ACHN (cell line): ENCODE data around the gene GPR89A.
"Not testable (repeated sequence)": the region's sequence is repeated elsewhere in the genome, so short reads cannot be mapped to it uniquely, and the experiment has no call there.

Experiments
- DNase-seq: peaks from one replicate; pipeline ENCODE4 v3.0.0-alpha.2; 2015
- in situ Hi-C: cut with HindIII; loops from 2 replicates; pipeline ENCODE4 v1.10.0; 2017; ENCODE audit warnings: low sequenced_read_pairs, low pct_ligation_motif_present, low pct_unique_long_range_greater_than_20kb

GPR89A gene

DNA sequence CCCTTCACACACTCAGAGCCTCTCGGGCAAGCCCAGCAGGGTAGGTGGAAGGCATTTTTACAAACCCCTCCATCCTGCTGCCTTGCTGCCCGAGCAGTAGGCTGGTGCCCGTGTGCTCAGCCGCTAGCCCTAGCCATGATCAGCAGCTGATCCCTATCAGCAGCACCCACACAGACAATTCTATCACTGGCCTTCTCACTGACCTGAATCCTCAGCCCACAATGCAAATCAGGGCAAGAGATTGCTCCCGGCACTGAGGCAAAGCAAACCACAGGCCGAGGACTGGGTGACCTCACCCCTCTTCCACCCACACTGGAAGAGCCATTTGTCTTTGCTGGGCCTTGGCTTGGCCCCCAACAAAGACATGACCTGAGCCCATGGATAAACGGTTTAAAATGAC lies 100.3 kb downstream of the GPR89A start:
- in situ Hi-C loops, result no loop called here
- peak; percentile 56 for DNase-seq

DNA sequence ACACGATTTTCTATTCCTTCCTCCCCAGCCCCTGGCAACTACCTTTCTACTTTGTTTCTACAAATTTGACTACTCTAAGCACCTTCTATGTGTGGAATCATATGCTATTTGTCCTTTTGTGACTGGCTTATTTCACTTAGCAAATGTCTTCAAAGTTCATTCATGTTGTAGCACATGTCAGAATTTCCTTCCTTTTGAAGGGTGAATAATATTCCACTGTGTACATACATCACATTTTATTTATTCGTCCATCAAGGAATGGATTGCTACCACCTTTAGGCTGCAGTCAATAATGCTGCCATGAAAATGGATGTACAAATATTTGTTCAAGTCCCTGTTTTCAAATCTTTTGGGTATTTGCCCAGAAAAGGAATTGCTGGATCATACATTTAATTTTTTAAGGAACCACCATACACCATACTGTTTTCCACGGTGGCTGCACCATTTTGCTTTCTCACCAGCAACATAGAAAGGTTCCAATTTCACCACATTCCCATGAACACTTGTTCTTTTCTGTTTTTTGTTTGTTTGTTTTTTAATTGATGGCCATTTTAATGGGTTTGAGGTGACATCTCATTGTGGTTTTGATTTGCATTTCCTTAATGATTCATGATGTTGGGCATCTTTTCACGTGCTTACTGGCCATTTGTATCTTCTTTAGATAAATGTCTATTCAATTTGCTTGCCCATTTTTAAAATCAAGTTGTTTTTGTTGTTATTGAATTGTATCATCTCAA lies 102.7 kb downstream of the GPR89A start:
- no peak for DNase-seq
- in situ Hi-C loops, result no loop called here

DNA sequence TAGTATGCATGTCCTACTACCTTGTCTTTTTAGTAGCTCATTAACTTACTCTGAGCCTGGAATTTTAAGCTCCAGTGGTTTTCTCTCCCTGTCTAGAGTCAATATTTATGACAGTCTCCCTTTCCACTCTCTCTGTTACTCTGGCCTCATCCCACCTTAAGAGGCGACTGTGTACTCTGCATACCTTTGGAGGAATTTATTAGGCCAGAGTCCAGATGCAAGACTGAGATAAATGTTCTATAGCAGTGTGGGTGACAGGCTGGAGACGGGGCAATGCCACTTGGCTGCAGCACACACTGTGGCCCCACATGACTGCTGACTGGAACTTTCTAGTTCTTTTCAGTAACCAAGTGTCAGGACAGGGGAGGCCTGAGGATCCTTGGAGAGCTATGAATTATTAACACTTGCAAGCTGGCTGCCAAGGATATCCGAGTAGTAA lies 103.4 kb downstream of the GPR89A start:
- in situ Hi-C loops, result no loop called here
- DNase-seq, result peak; percentile 90

DNA sequence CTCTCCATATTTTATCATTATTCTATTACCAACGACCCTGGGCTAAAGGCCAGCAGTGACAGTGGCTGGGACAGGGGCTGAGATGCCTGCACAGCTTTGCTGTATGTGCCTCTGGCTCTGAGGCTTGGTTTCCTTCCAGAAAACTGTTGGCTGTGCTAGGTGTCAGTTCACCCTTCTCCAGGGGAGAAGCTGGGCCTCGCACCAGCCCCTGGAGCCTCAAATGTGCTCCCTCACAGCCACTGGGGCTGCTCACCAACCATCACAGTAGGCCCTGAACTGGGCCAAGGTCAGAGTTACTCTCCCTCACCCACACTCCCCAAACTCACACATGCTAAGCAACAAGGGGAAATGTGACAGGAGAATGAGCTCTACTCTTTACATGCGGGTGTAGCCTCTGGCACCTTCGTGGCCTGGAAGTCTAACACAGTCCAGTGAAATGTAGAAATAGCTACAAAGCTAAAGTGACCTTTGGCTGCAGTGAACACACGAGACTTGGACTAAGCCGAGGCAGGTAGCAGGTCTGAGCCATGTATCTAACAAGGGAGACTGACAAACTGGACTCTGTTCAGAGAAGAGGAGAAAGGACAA lies 106.8 kb downstream of the GPR89A start:
- in situ Hi-C loops, result no loop called here
- no peak for DNase-seq

DNA sequence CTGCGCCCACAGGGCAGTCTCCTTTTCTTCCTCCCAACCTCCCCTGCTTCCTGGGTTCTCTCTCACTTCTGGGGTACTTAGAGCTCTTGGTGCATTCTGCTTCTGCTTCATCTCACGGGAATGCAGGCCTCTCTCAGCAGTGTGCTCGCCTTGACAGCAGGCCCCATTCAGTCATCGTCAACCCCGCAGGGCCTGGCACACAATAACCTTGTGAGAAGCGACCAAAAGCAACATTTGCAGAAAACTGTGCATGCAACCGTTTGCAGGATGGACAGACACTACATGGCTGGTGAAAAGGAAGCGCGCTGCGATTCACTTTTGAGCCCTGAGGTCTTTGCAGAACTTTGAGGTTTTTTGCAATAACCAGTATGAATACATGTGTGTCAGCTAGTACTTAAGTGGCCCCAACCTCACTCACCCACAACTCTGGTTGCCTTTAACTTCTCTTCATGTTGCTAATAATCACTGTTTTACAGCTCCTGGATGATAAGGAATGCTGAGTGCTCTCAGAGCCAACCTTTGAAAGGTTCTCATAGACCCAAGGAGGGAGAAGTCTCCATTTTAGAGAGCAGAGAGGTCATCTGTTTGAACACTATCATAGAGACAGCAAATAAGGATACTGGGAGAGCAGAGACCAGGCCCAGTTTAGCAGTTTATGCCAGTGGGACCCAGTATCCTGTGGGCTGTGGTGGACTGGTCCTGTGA lies 109.0 kb downstream of the GPR89A start:
- in situ Hi-C loops, result no loop called here
- no peak for DNase-seq

DNA sequence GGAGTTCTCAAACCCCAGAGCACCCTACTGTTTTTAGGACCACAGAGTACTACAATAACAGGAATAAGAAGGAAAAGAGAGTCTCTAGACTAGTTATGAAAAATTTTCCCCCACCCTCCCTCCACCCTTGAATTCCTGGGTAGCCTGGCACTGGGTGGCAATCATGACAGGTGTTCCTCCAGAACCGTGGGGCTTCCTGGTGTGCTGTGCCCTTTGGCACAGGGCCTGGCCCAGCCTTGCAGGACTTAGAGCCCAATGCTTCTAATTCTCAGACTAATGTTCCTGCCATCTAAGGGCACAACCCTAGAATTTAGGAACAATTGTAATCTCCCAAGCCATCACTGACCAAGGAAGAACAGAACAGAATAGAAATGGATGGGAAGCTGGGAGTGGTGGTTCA lies 110.0 kb downstream of the GPR89A start:
- in situ Hi-C loops, result no loop called here
- DNase-seq, result no peak

DNA sequence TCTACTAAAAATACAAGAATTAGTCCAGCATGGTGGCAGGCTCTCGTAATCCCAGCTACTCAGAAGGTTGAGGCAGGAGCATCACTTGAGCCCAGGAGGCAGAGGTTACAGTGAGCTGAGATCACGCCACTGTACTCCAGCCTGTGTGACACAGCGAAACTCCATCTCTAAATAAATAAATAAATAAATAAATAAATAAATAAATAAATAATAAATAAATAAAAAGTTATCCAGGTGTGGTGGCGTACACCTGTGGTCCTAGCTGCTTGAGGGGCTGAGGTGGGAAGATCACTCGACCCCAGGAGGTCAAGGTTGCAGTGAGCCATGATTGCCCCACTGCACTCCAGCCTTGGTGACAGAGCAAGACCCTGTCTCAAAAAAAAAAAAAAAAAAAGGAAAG lies 110.7 kb downstream of the GPR89A start:
- in situ Hi-C loops, DNase-seq: not testable (repeated sequence)

DNA sequence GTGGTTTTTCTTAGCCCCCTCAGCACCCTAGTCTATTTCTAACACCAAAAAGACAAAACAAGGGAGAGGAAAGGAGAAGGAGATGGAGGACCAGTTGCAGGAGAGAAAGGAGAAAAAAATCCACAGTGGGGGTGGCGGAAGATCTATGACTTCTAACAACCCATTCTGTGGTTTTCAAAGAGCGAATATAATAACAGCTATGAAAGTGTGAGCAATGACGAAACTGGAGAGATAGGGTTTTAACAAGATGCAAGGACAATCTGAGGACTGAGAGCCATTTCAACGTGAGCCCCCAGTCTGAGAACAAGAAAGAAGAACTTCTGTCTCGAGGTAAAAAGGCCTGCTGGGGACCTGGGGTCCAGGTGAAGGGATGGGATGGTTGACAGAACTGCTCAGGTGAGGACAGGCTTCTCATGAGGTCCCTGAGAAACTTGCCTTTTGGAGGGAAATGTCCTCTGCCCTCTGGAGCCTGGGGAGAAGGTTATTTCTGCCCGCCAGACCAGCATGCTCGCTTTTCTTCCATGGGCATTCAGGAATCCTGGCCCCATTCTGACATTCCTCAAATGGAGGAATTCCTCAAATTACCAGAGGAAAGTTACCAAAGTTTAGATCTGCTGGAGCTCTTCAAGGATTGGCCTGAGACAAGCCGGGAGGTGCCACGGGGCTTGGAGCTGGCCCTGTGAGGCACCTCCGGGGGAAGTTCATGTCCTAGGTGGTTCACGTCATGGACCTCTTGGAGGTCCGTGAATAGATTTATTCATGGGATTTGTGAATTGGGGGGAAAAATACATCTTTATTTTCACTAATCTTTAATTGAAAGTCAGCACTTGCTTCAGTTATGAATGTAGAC lies 111.7 kb downstream of the GPR89A start, which contains the start of gene CD160:
TSS of gene CD160 (plus strand) at position 270 of the 850 bp plus-strand sequence. CDS start 8,829 bp downstream, outside the sequence.
- DNase-seq, result no peak
- in situ Hi-C loops, result no loop called here
